Measurements from ENCODE around the gene TSPAN7. TPM values are rescaled to one million over a fixed set of nuclear protein-coding genes. Genes with fewer than 3 reads are reported as not detected.

TSPAN7 gene, protein sequence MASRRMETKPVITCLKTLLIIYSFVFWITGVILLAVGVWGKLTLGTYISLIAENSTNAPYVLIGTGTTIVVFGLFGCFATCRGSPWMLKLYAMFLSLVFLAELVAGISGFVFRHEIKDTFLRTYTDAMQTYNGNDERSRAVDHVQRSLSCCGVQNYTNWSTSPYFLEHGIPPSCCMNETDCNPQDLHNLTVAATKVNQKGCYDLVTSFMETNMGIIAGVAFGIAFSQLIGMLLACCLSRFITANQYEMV
- total RNA-seq (2014; rRNA removed): not detected in 2 replicates
- not detected for Bru-seq, nascent RNA
- not detected for BruChase-seq, experiment 1, labeled RNA remaining after a 6-hour chase
- not detected for BruChase-seq, experiment 2, labeled RNA remaining after a 2-hour chase
- long read RNA-seq: 0 reads

DNA sequence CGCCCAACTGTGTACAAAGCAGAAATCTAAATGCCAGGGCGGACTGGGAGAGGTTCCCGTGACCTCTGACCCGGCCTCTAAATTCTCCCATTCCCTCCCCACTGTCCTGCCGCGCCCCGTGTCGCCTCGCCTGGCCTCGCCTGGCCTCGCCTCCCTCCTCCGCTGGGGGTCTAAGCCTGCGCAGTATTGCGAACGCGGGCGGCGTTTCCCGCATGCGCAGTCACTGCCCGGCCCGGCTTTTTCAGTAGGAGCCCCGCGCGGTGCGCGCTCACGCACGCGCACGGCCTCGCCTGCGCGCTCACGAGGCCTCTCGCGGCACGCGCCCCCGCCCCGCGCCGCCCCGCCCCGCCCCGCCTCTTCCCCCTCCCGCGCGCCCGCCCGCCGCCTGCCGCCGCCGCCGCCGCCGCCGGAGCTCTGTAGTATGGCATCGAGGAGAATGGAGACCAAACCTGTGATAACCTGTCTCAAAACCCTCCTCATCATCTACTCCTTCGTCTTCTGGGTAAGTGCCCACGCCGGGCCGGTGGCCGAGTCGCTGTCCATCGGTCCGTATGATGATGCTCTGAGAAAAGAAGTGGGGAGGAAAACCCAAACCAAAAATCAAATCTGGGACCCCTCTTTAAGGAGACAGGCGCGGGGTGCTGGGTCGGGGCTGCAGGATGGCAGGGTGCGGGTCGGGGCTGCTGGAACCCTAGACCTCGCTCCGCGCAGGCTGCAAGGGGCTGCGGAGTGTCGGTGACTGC is at the start of gene TSPAN7:
TSS of gene TSPAN7 (plus strand) at position 417 of the 743 bp plus-strand sequence. CDS start at position 422, 5 bp downstream.
- peak within 1 kb of the TSS; percentile 96 for H2AFZ ChIP-seq (ENCODE audit: low read length)
- H3F3A ChIP-seq (ENCODE audit: low read length, unreplicated experiment): no peaks in the 10 kb centered on the region
- TF ChIP-seq EZH2 (IDR thresholded peaks at IDR 0.05; ENCODE audit: low read length, unreplicated experiment) (no peak), EZH2phosphoT487 (IDR thresholded peaks at IDR 0.05; ENCODE audit: borderline replicate concordance, low read length) (no peak)
- TF ChIP-seq, protein P1, sequence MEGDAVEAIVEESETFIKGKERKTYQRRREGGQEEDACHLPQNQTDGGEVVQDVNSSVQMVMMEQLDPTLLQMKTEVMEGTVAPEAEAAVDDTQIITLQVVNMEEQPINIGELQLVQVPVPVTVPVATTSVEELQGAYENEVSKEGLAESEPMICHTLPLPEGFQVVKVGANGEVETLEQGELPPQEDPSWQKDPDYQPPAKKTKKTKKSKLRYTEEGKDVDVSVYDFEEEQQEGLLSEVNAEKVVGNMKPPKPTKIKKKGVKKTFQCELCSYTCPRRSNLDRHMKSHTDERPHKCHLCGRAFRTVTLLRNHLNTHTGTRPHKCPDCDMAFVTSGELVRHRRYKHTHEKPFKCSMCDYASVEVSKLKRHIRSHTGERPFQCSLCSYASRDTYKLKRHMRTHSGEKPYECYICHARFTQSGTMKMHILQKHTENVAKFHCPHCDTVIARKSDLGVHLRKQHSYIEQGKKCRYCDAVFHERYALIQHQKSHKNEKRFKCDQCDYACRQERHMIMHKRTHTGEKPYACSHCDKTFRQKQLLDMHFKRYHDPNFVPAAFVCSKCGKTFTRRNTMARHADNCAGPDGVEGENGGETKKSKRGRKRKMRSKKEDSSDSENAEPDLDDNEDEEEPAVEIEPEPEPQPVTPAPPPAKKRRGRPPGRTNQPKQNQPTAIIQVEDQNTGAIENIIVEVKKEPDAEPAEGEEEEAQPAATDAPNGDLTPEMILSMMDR (conservative IDR thresholded peaks at IDR 0.05; ENCODE audit: low read depth, low read length): no peak
- H3K27me3 ChIP-seq (ENCODE audit: low read length): peaks cover 29% of the 10 kb centered on the region
- CTCF ChIA-PET: no interaction called here
- H3K9ac ChIP-seq (ENCODE audit: low read length): no peak within 1 kb of the TSS
- H3K4me1 ChIP-seq (ENCODE audit: insufficient read depth, low read length): no peaks in the 10 kb centered on the region; the same call in 1 of the 2 replicates
- no peaks in the 10 kb centered on the region for H4K20me1 ChIP-seq (ENCODE audit: low read length)
- no peaks in the 10 kb centered on the region for H3K79me2 ChIP-seq (ENCODE audit: low read length)
- H3K36me3 ChIP-seq (ENCODE audit: low read depth, low read length): no peaks in the 10 kb centered on the region
- H3K4me3 ChIP-seq (ENCODE audit: low read length): peak within 1 kb of the TSS; percentile 62
- H3K9me3 ChIP-seq (ENCODE audit: low read length): no peaks in the 10 kb centered on the region
- peak within 1 kb of the TSS; percentile 89 for H3K4me2 ChIP-seq (ENCODE audit: low read length)
- intact Hi-C loops (cut with micrococcal nuclease): no loop called here
- peak; percentile 74 for ATAC-seq
- no TSS peak for BruUV-seq (replicated peaks)
- POLR2A ChIA-PET (ENCODE audit: unreplicated experiment): no interaction called here
- H3K9me2 ChIP-seq (replicated peaks; ENCODE audit: low read length): no peaks in the 10 kb centered on the region
- peak; percentile 65 for DNase-seq
- no peak within 1 kb of the TSS for H3K27ac ChIP-seq (ENCODE audit: low read length)

- H3K4me2 ChIP-seq (ENCODE audit: low read length): no peak overlapping the region
- no peaks in the 10 kb centered on the region for H3K36me3 ChIP-seq (ENCODE audit: low read depth, low read length)
- H3K27ac ChIP-seq (ENCODE audit: low read length): no peak overlapping the region
- H3K4me3 ChIP-seq (ENCODE audit: low read length): no peak overlapping the region
- no peak for TF ChIP-seq EZH2 (IDR thresholded peaks at IDR 0.05; ENCODE audit: low read length, unreplicated experiment)
- POLR2A ChIA-PET (ENCODE audit: unreplicated experiment): no interaction called here
- CTCF ChIA-PET: no interaction called here
- intact Hi-C loops (cut with micrococcal nuclease): no loop called here
- BruUV-seq (replicated peaks): no TSS peak
- H3K4me1 ChIP-seq (ENCODE audit: insufficient read depth, low read length): no peaks in the 10 kb centered on the region
- no peaks in the 10 kb centered on the region for H3K9me2 ChIP-seq (replicated peaks; ENCODE audit: low read length)
- no peaks in the 10 kb centered on the region for H3F3A ChIP-seq (ENCODE audit: low read length, unreplicated experiment)
- DNase-seq: peak; percentile 10
- no peak overlapping the region for H3K9ac ChIP-seq (ENCODE audit: low read length)
- H2AFZ ChIP-seq (ENCODE audit: low read length): no peak overlapping the region
- H4K20me1 ChIP-seq (ENCODE audit: low read length): no peaks in the 10 kb centered on the region
- H3K79me2 ChIP-seq (ENCODE audit: low read length): no peaks in the 10 kb centered on the region
- no peaks in the 10 kb centered on the region for H3K27me3 ChIP-seq (ENCODE audit: low read length)
- no peak for ATAC-seq
- H3K9me3 ChIP-seq (ENCODE audit: low read length): no peaks in the 10 kb centered on the region
Measured at GRCh38 chrX:38513112-38513742, 48.1 kb upstream of the TSPAN7 start.

DNA sequence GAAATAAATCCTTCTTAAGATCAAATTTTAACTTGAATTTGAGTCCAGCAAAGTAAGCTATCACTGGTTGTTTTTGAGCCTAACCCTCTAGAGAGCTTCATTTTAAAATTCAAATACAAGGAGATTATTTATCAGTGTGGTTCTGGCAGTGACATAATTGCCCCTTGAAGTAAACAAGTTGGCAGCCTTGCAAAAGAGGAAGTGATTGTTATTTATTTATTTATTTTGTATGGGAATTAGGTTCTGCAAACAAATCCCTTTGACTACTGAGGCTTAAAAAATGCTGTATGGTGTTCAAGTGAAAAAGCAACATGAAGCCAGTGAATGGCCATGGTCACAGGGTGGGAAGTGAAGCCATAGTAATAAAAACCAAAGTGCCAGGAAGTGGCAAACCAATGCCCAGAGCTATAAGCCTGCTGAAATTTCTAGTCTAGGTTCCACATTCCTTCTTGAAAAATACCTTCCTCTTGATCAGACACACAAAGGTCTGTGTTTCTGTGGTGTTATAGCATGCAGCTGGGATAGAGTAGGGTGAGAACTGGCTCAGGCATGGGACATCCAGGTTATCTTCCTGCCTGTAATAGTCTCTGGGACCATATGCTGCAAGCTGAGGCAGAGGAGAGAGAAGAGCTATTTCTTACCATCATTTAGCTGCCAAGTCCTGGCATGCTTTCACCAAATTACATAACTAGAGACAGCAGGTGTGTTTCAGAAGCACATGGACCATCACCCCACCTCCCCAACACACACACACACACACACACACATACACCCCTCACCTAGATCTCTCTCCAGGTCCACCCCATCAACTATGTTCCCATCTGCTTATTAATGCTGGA is 47.1 kb upstream of the TSPAN7 start:
- intact Hi-C loops (cut with micrococcal nuclease): no loop called here
- Histone ChIP-seq H3K27ac (ENCODE audit: low read length) (no peak overlapping the region), H3F3A (ENCODE audit: low read length, unreplicated experiment) (no peaks in the 10 kb centered on the region), H3K9ac (ENCODE audit: low read length) (no peak overlapping the region), H3K4me2 (ENCODE audit: low read length) (no peak overlapping the region), H3K79me2 (ENCODE audit: low read length) (no peaks in the 10 kb centered on the region), H3K9me2 (replicated peaks; ENCODE audit: low read length) (no peaks in the 10 kb centered on the region), H3K36me3 (ENCODE audit: low read depth, low read length) (no peaks in the 10 kb centered on the region), H4K20me1 (ENCODE audit: low read length) (no peaks in the 10 kb centered on the region), H3K4me3 (ENCODE audit: low read length) (no peak overlapping the region), H3K27me3 (ENCODE audit: low read length) (peaks cover 2% of the 10 kb centered on the region; the same call in 1 of the 2 replicates), H2AFZ (ENCODE audit: low read length) (no peak overlapping the region), H3K4me1 (ENCODE audit: insufficient read depth, low read length) (no peaks in the 10 kb centered on the region), H3K9me3 (ENCODE audit: low read length) (no peaks in the 10 kb centered on the region)
- ATAC-seq: no peak
- TF ChIP-seq EZH2phosphoT487 (IDR thresholded peaks at IDR 0.05; ENCODE audit: borderline replicate concordance, low read length) (no peak), EZH2 (IDR thresholded peaks at IDR 0.05; ENCODE audit: low read length, unreplicated experiment) (no peak)
- TF ChIP-seq, protein P1 (conservative IDR thresholded peaks at IDR 0.05; ENCODE audit: low read depth, low read length): no peak
- no TSS peak for BruUV-seq (replicated peaks)
- ChIA-PET POLR2A (ENCODE audit: unreplicated experiment) (no interaction called here), CTCF (no interaction called here)
- no peak for DNase-seq
